Upper lobe of right lung (tissue), 1 donor: Measurements from ENCODE around the gene LRMDA. TPM values are rescaled to one million over a fixed set of nuclear protein-coding genes. Genes with fewer than 3 reads are reported as not detected.

Experiments used
- ATAC-seq: fragments of 200-7000 bp; cut with Tn5 transposase; one replicate; pipeline ENCODE4 v1.9.1; 2020; ENCODE audit warnings: mild to moderate bottlenecking, moderate library complexity
- DNase-seq: peaks from one replicate; pipeline ENCODE4 v3.0.0-alpha.2; 2020
- H3K27ac ChIP-seq: fragments of 200-600 bp; one replicate; pipeline ENCODE4 v1.8.0; 2022
- H3K27me3 ChIP-seq: fragments of 200-600 bp; one replicate; pipeline ENCODE4 v1.8.0; 2022; ENCODE audit warnings: mild to moderate bottlenecking
- H3K36me3 ChIP-seq: fragments of 200-600 bp; one replicate; pipeline ENCODE4 v1.8.0; 2022
- H3K4me1 ChIP-seq: fragments of 200-600 bp; one replicate; pipeline ENCODE4 v1.8.0; 2022
- H3K4me3 ChIP-seq: fragments of 200-600 bp; one replicate; pipeline ENCODE4 v1.8.0; 2022; ENCODE audit warnings: mild to moderate bottlenecking
- H3K9me3 ChIP-seq: fragments of 200-600 bp; one replicate; pipeline ENCODE4 v1.8.0; 2022
- CTCF ChIP-seq: fragments of 200-600 bp; IDR thresholded peaks from one replicate; pipeline ENCODE4 v1.8.0; 2022; ENCODE audit warnings: antibody characterized with exemption
- intact Hi-C: fragments of 100-400 bp; cut with DNase I; formaldehyde crosslinking; loops from one replicate; pipeline ENCODE4 v1.11.0; 2022
- total RNA-seq: library from RNA; stranded (reverse); fragmentation: NEBNext Ultra II Directional; extraction: Animal tissue kit (Norgen Biotek cat#: 25700); gene quantifications from one replicate; pipeline ENCODE4 v1.2.1, GENCODE V29; 2021
- donor health status: DM: no; HTN: yes; CAD: no; lungs with severe emphysema.

The LRMDA gene
- total RNA-seq, 1 donor from 2014 or later, result 20.0 TPM

DNA sequence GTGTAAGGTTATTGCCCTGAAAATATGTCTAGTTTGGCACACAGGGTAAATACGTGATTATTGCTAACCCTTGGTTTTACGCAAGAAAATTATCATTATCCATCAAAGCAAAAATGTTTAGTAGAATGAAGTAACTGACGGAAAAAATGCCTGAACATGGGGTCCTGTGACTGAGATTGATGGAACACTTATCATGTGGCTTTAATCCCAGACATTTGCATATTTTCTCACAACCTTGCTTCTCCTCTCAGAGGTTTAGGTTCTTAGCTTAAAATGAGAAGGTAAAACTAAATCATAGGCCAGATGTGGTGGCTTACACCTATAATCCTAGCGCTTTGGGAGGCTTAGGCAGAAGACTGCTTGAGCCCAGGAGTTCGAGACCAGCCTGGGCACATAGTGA, 1010.7 kb downstream of the LRMDA start:
- Histone ChIP-seq H3K9me3 (no peaks in the 10 kb centered on the region), H3K27ac (no peak overlapping the region), H3K4me1 (no peaks in the 10 kb centered on the region), H3K27me3 (no peaks in the 10 kb centered on the region), H3K36me3 (no peaks in the 10 kb centered on the region), H3K4me3 (no peak overlapping the region)
- DNase-seq, result no peak
- ATAC-seq, result no peak
- no peak for TF ChIP-seq CTCF
- intact Hi-C loops, result no loop called here

DNA sequence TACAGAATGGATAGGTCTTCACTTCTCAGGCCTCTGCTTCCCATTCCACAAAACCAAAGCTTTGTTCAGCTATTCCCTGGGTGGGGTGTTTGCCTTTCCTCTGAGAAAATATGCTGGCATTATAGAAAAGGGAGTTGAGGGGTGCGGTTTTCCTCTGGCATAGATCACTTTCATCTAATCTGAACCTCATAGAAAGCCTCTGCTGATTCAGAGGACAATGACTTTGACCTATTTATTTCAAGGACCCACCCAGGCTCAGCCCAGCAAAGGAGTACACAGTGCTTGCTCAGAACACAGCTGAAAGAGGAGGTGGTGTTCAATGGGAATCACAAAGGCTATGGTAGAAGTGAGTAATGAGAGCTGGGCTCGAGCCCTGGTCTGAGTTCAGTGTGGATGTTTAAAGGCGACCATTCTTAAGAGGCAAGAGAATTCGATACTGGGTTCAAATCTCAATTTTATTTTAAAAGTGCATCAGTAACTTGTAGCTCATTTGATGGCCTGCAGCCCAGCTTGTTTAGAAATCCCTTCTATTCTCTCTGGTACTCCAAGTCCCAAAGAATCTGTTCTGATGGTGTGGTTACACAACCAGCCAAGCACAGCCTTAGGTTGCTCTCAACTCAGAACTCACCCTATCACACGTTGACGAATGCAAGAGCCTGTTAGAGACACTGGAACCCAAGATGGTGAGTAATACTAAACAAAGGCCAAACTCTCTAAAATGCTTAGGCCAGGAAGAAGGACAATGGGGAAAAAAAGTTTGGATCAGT, 1012.8 kb downstream of the LRMDA start:
- no peaks in the 10 kb centered on the region for H3K36me3 ChIP-seq
- H3K9me3 ChIP-seq, result no peaks in the 10 kb centered on the region
- DNase-seq (no peak), ATAC-seq (peak; percentile 46)
- no peaks in the 10 kb centered on the region for H3K27me3 ChIP-seq
- intact Hi-C loops, result no loop called here
- no peak overlapping the region for H3K27ac ChIP-seq
- H3K4me3 ChIP-seq, result no peak overlapping the region
- TF ChIP-seq CTCF, result no peak
- no peaks in the 10 kb centered on the region for H3K4me1 ChIP-seq

DNA sequence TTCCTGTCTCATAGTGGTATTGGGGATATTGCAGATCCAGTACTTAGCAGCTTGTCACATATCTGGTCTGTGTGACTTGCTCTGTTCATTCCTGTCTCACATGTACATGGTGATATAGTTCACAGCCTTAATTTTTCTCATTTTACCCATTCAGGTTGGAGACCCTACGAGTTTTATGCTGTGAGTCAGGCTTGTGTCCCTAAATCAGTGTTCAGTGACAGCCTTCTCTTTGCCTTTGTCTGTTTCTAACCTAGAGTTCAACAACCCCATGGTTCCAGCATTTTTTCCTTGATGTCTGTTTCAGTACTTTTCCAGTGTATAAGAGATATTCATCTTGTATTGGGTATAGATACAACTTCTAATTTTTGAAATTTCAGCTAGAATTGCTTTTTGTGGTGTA, 1016.2 kb downstream of the LRMDA start:
- Histone ChIP-seq H3K27ac (no peak overlapping the region), H3K27me3 (no peaks in the 10 kb centered on the region), H3K4me3 (no peak overlapping the region), H3K36me3 (no peaks in the 10 kb centered on the region), H3K4me1 (no peaks in the 10 kb centered on the region), H3K9me3 (no peaks in the 10 kb centered on the region)
- DNase-seq (no peak), ATAC-seq (no peak)
- no peak for TF ChIP-seq CTCF
- intact Hi-C loops, result no loop called here

- ATAC-seq (no peak), DNase-seq (no peak)
- Histone ChIP-seq H3K4me1 (no peaks in the 10 kb centered on the region), H3K36me3 (no peaks in the 10 kb centered on the region), H3K4me3 (no peak overlapping the region), H3K27me3 (no peaks in the 10 kb centered on the region), H3K9me3 (no peaks in the 10 kb centered on the region), H3K27ac (no peak overlapping the region)
- TF ChIP-seq CTCF, result no peak
- intact Hi-C loops, result no loop called here
These were observed 1020.5 kb downstream of the LRMDA start for GRCh38 chr10:76451911-76452310.

- Histone ChIP-seq H3K9me3 (no peaks in the 10 kb centered on the region), H3K27me3 (no peaks in the 10 kb centered on the region), H3K36me3 (no peaks in the 10 kb centered on the region), H3K4me3 (no peak overlapping the region), H3K27ac (no peak overlapping the region), H3K4me1 (peaks cover under 1% of the 10 kb centered on the region)
- intact Hi-C loops, result no loop called here
- DNase-seq (no peak), ATAC-seq (no peak)
- no peak for TF ChIP-seq CTCF
These were observed 1021.9 kb downstream of the LRMDA start for GRCh38 chr10:76453332-76453731.

- no peak for TF ChIP-seq CTCF
- peaks cover 4% of the 10 kb centered on the region for H3K4me1 ChIP-seq
- no peaks in the 10 kb centered on the region for H3K9me3 ChIP-seq
- H3K36me3 ChIP-seq, result no peaks in the 10 kb centered on the region
- H3K27ac ChIP-seq, result no peak overlapping the region
- DNase-seq (no peak), ATAC-seq (no peak)
- intact Hi-C loops, result no loop called here
- no peak overlapping the region for H3K4me3 ChIP-seq
- H3K27me3 ChIP-seq, result no peaks in the 10 kb centered on the region
These were observed 1022.6 kb downstream of the LRMDA start for GRCh38 chr10:76453997-76454396.
